H1 (cell line): Measurements from ENCODE around the gene MX1. TPM values are rescaled to one million over a fixed set of nuclear protein-coding genes. Genes with fewer than 3 reads are reported as not detected.

ENCODE experiments used
- CTCF ChIA-PET: fragments of 300-600 bp; sonication (Branson Sonifier 250); formaldehyde crosslinking; loops from one replicate; lab custom pipeline; 2021; ENCODE audit not compliant: partially characterized antibody; lab: Charles Lee
- POLR2A ChIA-PET: fragments of 300-600 bp; sonication (Branson Sonifier 250); formaldehyde crosslinking; loops from one replicate; lab custom pipeline; 2021; ENCODE audit warnings: inconsistent platforms; ENCODE audit not compliant: partially characterized antibody; lab: Charles Lee
- DNase-seq, 2 experiments: peaks; one replicate each; pipeline versions ENCODE4 v3.0.0 to v3.0.0-alpha.2; 2010 to 2022; ENCODE audit warnings: low spot score in 2 of 2, low read depth in 1 of 2, mixed read lengths in 1 of 2
- FAIRE-seq: peaks from 2 replicates; lab custom pipeline; 2011; peaks lifted over from hg19 to GRCh38; lab: Jason Lieb, UNC
- H2AFZ ChIP-seq: 2 replicates; pipeline ENCODE4 v1.8.1; 2012; ENCODE audit warnings: low read length, inconsistent platforms
- H2AK5ac ChIP-seq: 2 replicates; pipeline ENCODE4 v1.6.1; 2013; ENCODE audit warnings: low read depth, low read length
- H2BK120ac ChIP-seq: replicated peaks from 2 replicates; pipeline ENCODE3; 2013; ENCODE audit warnings: low read depth, low read length, inconsistent platforms
- H2BK12ac ChIP-seq: 2 replicates; pipeline ENCODE4 v1.6.1; 2013; ENCODE audit warnings: low read depth, low read length
- H2BK15ac ChIP-seq: 2 replicates; pipeline ENCODE4 v1.6.1; 2013; ENCODE audit warnings: low read length
- H2BK20ac ChIP-seq: 2 replicates; pipeline ENCODE4 v1.6.1; 2013; ENCODE audit warnings: low read length
- H2BK5ac ChIP-seq: 2 replicates; pipeline ENCODE4 v1.6.1; 2013; ENCODE audit warnings: low read depth, low read length
- H3K14ac ChIP-seq: 2 replicates; pipeline ENCODE4 v1.6.1; 2013; ENCODE audit warnings: inconsistent platforms; ENCODE audit not compliant: insufficient read length
- H3K18ac ChIP-seq: 2 replicates; pipeline ENCODE4 v1.6.1; 2013; ENCODE audit warnings: low read length; ENCODE audit errors: extremely low read depth
- H3K23ac ChIP-seq: 2 replicates; pipeline ENCODE4 v1.6.1; 2013; ENCODE audit warnings: inconsistent platforms; ENCODE audit not compliant: insufficient read length
- H3K23me2 ChIP-seq: 2 replicates; pipeline ENCODE4 v1.6.1; 2013; ENCODE audit warnings: low read depth, low read length
- H3K27ac ChIP-seq: 2 replicates; pipeline ENCODE4 v1.6.1; 2011; ENCODE audit warnings: low read depth, low read length, inconsistent platforms
- H3K27me3 ChIP-seq, 4 experiments: replicated peaks in 1 of 4; 1 replicate in 1 of 4; 2 replicates in 3 of 4; pipeline versions ENCODE4 v1.6.1 to v1.8.1; 2011 to 2013; ENCODE audit warnings: low read length in 3 of 4, mild to moderate bottlenecking in 3 of 4, inconsistent platforms in 2 of 4, mixed read lengths in 2 of 4, moderate library complexity in 1 of 4; ENCODE audit not compliant: control insufficient read depth in 3 of 4, insufficient read depth in 3 of 4; ENCODE audit errors: extremely low read depth in 1 of 4
- H3K36me3 ChIP-seq, 4 experiments: 2 replicates each; pipeline versions ENCODE4 v1.6.1 to v1.8.1; 2011 to 2013; ENCODE audit warnings: mild to moderate bottlenecking in 4 of 4, low read length in 3 of 4, moderate library complexity in 2 of 4, control low read depth in 1 of 4, inconsistent platforms in 1 of 4; ENCODE audit not compliant: insufficient read depth in 4 of 4, control insufficient read depth in 2 of 4
- H3K4ac ChIP-seq: replicated peaks from 2 replicates; pipeline ENCODE3; 2013; ENCODE audit warnings: low read length, low read depth, mixed read lengths, inconsistent platforms; ENCODE audit not compliant: insufficient read length
- H3K4me1 ChIP-seq, 4 experiments: replicated peaks in 1 of 4; 1 replicate in 1 of 4; 2 replicates in 3 of 4; pipeline versions ENCODE4 v1.6.1 to v1.8.1; 2011 to 2013; ENCODE audit warnings: low read length in 3 of 4, inconsistent platforms in 2 of 4, mixed read lengths in 1 of 4; ENCODE audit not compliant: insufficient read depth in 4 of 4, control insufficient read depth in 3 of 4
- H3K4me2 ChIP-seq, 2 experiments: 2 replicates each; pipeline versions ENCODE4 v1.6.1 to v1.8.1; 2011 to 2013; ENCODE audit warnings: low read depth in 2 of 2, low read length in 2 of 2, control low read depth in 1 of 2, inconsistent platforms in 1 of 2, mild to moderate bottlenecking in 1 of 2; ENCODE audit not compliant: insufficient read depth in 1 of 2
- H3K4me3 ChIP-seq, 4 experiments: fragments of 200-600, 300-600 bp in 1 of 4; sonication (generic), shearing (Covaris generic), sonication (Bioruptor Twin) in 1 of 4; 2 replicates each; pipeline versions ENCODE4 v1.5.1 to v1.8.1; 2011 to 2016; ENCODE audit warnings: low read length in 4 of 4, low read depth in 3 of 4, control low read depth in 2 of 4, inconsistent platforms in 2 of 4, mild to moderate bottlenecking in 2 of 4, mixed read lengths in 1 of 4, moderate library complexity in 1 of 4; ENCODE audit not compliant: insufficient read depth in 2 of 4; ENCODE audit errors: extremely low read depth in 1 of 4
- H3K56ac ChIP-seq: replicated peaks from 2 replicates; pipeline ENCODE3; 2013; ENCODE audit warnings: low read depth, mild to moderate bottlenecking, mixed read lengths, low read length, inconsistent platforms; ENCODE audit not compliant: insufficient read length
- H3K79me1 ChIP-seq: 2 replicates; pipeline ENCODE4 v1.6.1; 2013; ENCODE audit warnings: low read depth, low read length, control low read depth
- H3K79me2 ChIP-seq, 2 experiments: 2 replicates each; pipeline versions ENCODE4 v1.6.1 to v1.8.1; 2012 to 2013; ENCODE audit warnings: low read length in 2 of 2, mild to moderate bottlenecking in 2 of 2, inconsistent platforms in 1 of 2; ENCODE audit not compliant: insufficient read depth in 2 of 2, control insufficient read depth in 1 of 2
- H3K9ac ChIP-seq, 4 experiments: replicated peaks in 1 of 4; 1 replicate in 1 of 4; 2 replicates in 3 of 4; pipeline versions ENCODE4 v1.6.1 to v1.8.1; 2011 to 2013; ENCODE audit warnings: low read depth in 3 of 4, low read length in 3 of 4, control low read depth in 2 of 4, mild to moderate bottlenecking in 2 of 4, moderate library complexity in 2 of 4, inconsistent platforms in 1 of 4; ENCODE audit errors: extremely low read depth in 1 of 4
- H3K9me3 ChIP-seq, 2 experiments: 2 replicates each; pipeline versions ENCODE4 v1.6.1 to v1.8.1; 2012 to 2013; ENCODE audit warnings: mild to moderate bottlenecking in 2 of 2, moderate library complexity in 2 of 2, control low read depth in 1 of 2, inconsistent platforms in 1 of 2, low read depth in 1 of 2, low read length in 1 of 2, mixed read lengths in 1 of 2; ENCODE audit not compliant: insufficient read depth in 2 of 2
- H4K20me1 ChIP-seq, 2 experiments: replicated peaks in 1 of 2; 2 replicates each; pipeline versions ENCODE3 to v1.8.1; 2011 to 2013; ENCODE audit warnings: inconsistent platforms in 2 of 2, low read length in 2 of 2, mild to moderate bottlenecking in 1 of 2; ENCODE audit not compliant: insufficient read depth in 2 of 2, control insufficient read depth in 1 of 2
- H4K5ac ChIP-seq: 2 replicates; pipeline ENCODE4 v1.6.1; 2013; ENCODE audit warnings: low read length, low read depth, mixed read lengths, inconsistent platforms; ENCODE audit not compliant: insufficient read length
- H4K8ac ChIP-seq: 2 replicates; pipeline ENCODE4 v1.8.0; 2013; ENCODE audit warnings: mild to moderate bottlenecking, moderate library complexity, low read length, inconsistent platforms; ENCODE audit not compliant: insufficient read depth; ENCODE audit errors: extremely low read depth
- H4K91ac ChIP-seq: replicated peaks from 2 replicates; pipeline ENCODE3; 2013; ENCODE audit warnings: low read length, mixed read lengths, inconsistent platforms; ENCODE audit not compliant: insufficient read length
- E2F6 ChIP-seq: IDR thresholded peaks from 2 replicates; pipeline ENCODE4 v1.6.1; 2012; ENCODE audit warnings: inconsistent platforms
- EP300 ChIP-seq, 2 experiments: IDR thresholded peaks; 1 replicate in 1 of 2; 2 replicates in 1 of 2; pipeline ENCODE4 v1.6.1; 2011 to 2012; ENCODE audit warnings: low read depth in 2 of 2, low read length in 2 of 2, mild to moderate bottlenecking in 2 of 2, borderline replicate concordance in 1 of 2, inconsistent platforms in 1 of 2, moderate library complexity in 1 of 2
- HDAC6 ChIP-seq: IDR thresholded peaks from one replicate; pipeline ENCODE4 v1.7.1; 2012; ENCODE audit warnings: low read depth, mild to moderate bottlenecking, inconsistent platforms, low read length, moderate library complexity
- NANOG ChIP-seq: IDR thresholded peaks from 2 replicates; pipeline ENCODE4 v1.6.1; 2011; ENCODE audit warnings: low read length, low read depth, mild to moderate bottlenecking, inconsistent platforms; ENCODE audit not compliant: insufficient read depth, poor library complexity, severe bottlenecking
- POLR2A ChIP-seq, 2 experiments: IDR thresholded peaks; 1 replicate in 1 of 2; 2 replicates in 1 of 2; pipeline ENCODE4 v1.6.1; 2011; ENCODE audit warnings: low read depth in 2 of 2, low read length in 2 of 2, mild to moderate bottlenecking in 2 of 2; ENCODE audit errors: control extremely low read depth in 1 of 2
- SIN3A ChIP-seq, 2 experiments: IDR thresholded peaks in 1 of 2; conservative IDR thresholded peaks in 1 of 2; 2 replicates each; pipeline ENCODE4 v1.6.1; 2011 to 2012; ENCODE audit warnings: low read length in 2 of 2, improper control_type of control experiment in 1 of 2, low read depth in 1 of 2, mild to moderate bottlenecking in 1 of 2
- TAF1 ChIP-seq: IDR thresholded peaks from 2 replicates; pipeline ENCODE4 v1.6.1; 2011; ENCODE audit warnings: mild to moderate bottlenecking, low read depth, low read length
- TAF7 ChIP-seq: optimal IDR thresholded peaks from 2 replicates; pipeline ENCODE3; 2011; ENCODE audit warnings: low read depth, mild to moderate bottlenecking, inconsistent platforms, low read length, moderate library complexity, borderline replicate concordance
- WGBS, 2 experiments: shearing (Covaris generic) in 1 of 2; methylation state at CpG; one replicate each; pipeline versions ENCODE4 v1.1.6 to v1.1.7; 2013 to 2015; ENCODE audit warnings: low lambda C conversion rate in 2 of 2, mixed read lengths in 2 of 2, inconsistent platforms in 1 of 2, low coverage in 1 of 2, missing lambda C conversion rate in 1 of 2; ENCODE audit not compliant: insufficient replicate concordance in 2 of 2, insufficient coverage in 1 of 2, insufficient read length in 1 of 2; ENCODE audit errors: extremely low coverage in 1 of 2, missing lambda C conversion rate in 1 of 2; 5-methylcytosine and 5-hydroxymethylcytosine counted together
- polyA plus RNA-seq, 7 experiments: library from polyadenylated mRNA; depleted of rRNA in 3 of 7; stranded (reverse) in 5 of 7; unstranded in 2 of 7; fragments of >200 nt in 5 of 7; fragments of 200-250 nt in 2 of 7; gene quantifications; 1 replicate in 5 of 7; 2 replicates in 1 of 7; 4 replicates in 1 of 7; pipeline versions ENCODE4 v1.2.1 to v1.2.3, GENCODE V29; 2011 to 2013; ENCODE audit warnings: missing spikeins in 2 of 7, mixed read lengths in 2 of 7
- total RNA-seq: library from RNA; stranded (reverse); fragmentation: NEBNext Ultra II Directional; extraction: Animal tissue kit (Norgen Biotek cat#: 25700); gene quantifications from 2 replicates; pipeline ENCODE4 v1.2.1, GENCODE V29; 2021
- TF ChIP-seq, protein P1 (sequence below): IDR thresholded peaks from 2 replicates; pipeline ENCODE4 v1.6.1; 2011; ENCODE audit warnings: low read length, improper control_type of control experiment

Gene MX1
- total and polyA plus RNA-seq, 2 of the 8 experiments (the other 6 are each of a cell fraction or from before 2014, with no cell fraction given) = 3.8 to 5.7 TPM

DNA sequence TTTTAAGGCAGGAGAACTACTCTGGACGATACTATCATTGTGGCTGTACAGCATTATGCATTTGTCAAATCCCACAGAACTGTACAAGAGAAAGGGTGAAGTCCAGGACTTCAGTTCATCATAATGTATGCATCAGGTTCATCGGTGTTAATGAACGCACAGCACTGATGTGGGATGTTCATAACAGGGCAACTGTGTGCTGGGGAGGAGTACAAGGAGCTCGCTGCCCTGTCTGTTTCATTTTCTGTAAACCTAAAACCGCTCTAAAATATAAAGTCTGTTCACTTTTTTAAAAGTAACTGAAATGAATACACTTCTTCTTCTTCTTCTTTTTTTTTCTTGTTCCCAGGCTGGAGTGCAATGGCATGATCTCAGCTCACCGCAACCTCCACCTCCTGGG is 56.9 kb downstream of the MX1 start:
- Histone ChIP-seq H2AK5ac (no peak overlapping the region), H3K4me1 (peaks cover 13 to 23% (median 16%) of the 10 kb centered on the region in 4 experiments), H2BK20ac (no peak overlapping the region), H3K4me2 (no peak overlapping the region), H2AFZ (no peak overlapping the region), H3K4ac (no peak overlapping the region), H3K23me2 (peaks cover 1% of the 10 kb centered on the region; the same call in 1 of the 2 replicates), H3K9me3 (no peaks in the 10 kb centered on the region), H3K4me3 (no peak overlapping the region), H4K8ac (no peak overlapping the region), H3K27ac (no peak overlapping the region), H3K14ac (no peak overlapping the region), H2BK5ac (no peak overlapping the region), H3K9ac (no peak overlapping the region), H4K91ac (no peak overlapping the region), H4K20me1 (no peaks in the 10 kb centered on the region), H3K79me2 (no peaks in the 10 kb centered on the region), H3K36me3 (peaks cover 0 to 4% (median 0%) of the 10 kb centered on the region in 4 experiments; a peak in 3 of 8 replicates), H2BK12ac (no peak overlapping the region), H3K79me1 (no peaks in the 10 kb centered on the region), H2BK120ac (no peak overlapping the region), H2BK15ac (no peak overlapping the region), H3K23ac (no peak overlapping the region), H4K5ac (no peak overlapping the region), H3K56ac (no peak overlapping the region), H3K27me3 (no peaks in the 10 kb centered on the region), H3K18ac (no peak overlapping the region)
- DNase-seq = no peak
- ChIA-PET POLR2A (no interaction called here), CTCF (interaction anchor here (0.7 to 1.9 kb wide), 4 partner anchors 58 to 200 kb away, joined by 3 to 7 read pairs (median 4); no protein-coding TSS in a partner anchor)
- 86% methylated on average over 6 of the region's 6 CpGs; no CpG with 5 or more reads in 1 of the 2 experiments for WGBS, 2 experiments
- FAIRE-seq = no peak
- TF ChIP-seq E2F6 (no peak), EP300 (IDR thresholded peaks at IDR 0.05; ENCODE audit: borderline replicate concordance in 1 of 2, low read depth in 2 of 2, low read length in 2 of 2) (no peak), TAF1 (no peak), SIN3A (conservative IDR thresholded peaks at IDR 0.05 in 1 of 2, IDR thresholded peaks at IDR 0.05 in 1 of 2; ENCODE audit: low read depth in 1 of 2, low read length in 2 of 2) (no peak), POLR2A (IDR thresholded peaks at IDR 0.05; ENCODE audit: control extremely low read depth in 1 of 2, low read depth in 2 of 2, low read length in 2 of 2) (no peak), HDAC6 (no peak), NANOG (no peak), TAF7 (no peak)
- TF ChIP-seq, protein P1, sequence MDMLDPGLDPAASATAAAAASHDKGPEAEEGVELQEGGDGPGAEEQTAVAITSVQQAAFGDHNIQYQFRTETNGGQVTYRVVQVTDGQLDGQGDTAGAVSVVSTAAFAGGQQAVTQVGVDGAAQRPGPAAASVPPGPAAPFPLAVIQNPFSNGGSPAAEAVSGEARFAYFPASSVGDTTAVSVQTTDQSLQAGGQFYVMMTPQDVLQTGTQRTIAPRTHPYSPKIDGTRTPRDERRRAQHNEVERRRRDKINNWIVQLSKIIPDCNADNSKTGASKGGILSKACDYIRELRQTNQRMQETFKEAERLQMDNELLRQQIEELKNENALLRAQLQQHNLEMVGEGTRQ = no peak
